Effector CD4-positive, alpha-beta T cell (primary cell): ENCODE measurements around the gene DSE.

Experiments
- DNase-seq: peaks from one replicate; pipeline ENCODE4 v3.0.0-alpha.2; 2020

Gene DSE

DNA sequence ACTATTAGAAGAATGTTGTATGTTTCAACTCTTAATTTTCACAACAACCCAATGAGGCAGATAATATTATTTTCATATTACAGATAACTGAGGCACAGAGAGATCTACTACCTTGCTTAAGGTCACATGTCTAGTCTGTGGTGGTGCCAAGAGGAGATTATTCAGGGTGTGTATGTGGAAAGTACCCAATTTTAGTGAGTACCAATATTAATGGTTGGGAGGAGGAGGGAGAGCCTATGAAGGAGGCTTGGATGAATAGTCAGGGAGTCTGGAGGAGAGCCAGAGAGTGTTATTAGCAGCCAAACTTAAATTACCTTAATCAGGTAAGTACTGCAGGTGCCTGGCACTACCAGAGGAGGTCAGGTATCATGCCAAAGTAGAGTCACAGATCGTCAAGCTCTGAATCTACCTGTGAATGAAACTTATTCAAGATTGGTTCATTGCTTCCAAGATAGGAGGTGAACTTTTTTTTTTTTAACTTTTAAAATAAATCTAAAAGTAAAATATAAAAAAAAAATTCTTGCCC lies 79.5 kb downstream of the DSE start:
- DNase-seq = no peak

DNA sequence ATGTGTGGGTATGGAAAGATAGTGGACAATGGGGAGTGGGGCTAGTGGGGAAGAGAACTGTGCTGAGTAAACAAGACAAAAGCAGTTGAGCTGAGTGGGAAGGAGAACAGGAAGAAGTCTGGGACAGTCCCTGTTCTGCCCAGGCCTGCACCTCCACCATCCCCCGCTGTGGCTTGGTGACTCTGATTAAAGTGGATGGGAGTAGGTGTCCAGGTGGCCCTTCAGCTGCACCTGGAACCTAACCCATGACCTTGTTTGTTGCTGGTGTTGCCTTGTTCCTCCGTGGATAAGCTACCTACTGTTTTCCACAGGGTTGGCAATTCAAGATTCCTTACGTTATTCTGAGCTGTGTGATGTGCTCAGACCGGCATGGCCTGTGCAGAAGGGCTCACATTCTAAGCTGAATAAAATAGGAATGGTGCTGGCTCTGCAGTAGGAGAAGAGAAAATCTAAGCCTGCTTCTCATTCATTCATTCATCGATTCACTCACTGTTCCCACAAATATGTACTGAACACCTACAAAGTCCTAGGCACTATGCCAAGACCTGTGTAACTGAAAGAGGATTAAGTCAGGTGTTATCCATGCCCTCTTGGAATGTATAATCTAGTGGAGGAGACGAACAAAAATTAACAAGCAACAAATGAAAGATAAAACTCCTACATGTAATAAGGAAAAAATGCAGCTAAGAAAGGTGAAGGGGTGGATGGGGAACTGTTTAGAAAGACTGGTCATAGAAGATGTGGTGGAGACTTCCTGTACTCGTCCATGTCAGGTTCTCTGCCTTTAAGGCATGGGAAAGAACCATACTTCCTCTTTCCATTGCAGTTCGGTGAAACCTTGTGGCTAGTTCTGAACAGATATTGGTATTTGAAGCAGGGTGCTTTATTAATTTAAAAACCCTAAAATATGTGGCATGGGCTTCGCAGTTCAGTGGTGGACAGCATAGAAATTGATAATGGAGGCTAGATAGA lies 80.3 kb downstream of the DSE start:
- DNase-seq = no peak

DNA sequence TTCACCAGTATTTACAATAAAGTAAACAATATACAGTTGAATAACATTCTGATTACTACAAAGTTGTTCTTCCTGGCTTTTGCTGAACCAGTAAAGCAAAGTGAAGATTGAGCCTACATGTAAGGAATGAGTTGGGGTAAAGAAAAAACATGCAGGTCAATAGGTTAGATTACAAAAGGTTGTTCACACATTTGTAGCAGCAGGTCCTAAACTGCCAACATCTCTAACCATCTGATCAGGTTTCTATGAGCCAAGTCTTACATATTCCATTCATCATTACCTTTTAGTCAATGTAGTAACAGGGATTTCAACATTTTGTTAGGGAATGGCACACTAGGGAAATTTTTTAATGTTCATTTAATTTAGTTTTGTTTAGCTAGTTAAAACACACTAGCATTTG lies 81.2 kb downstream of the DSE start:
- no peak for DNase-seq

DNA sequence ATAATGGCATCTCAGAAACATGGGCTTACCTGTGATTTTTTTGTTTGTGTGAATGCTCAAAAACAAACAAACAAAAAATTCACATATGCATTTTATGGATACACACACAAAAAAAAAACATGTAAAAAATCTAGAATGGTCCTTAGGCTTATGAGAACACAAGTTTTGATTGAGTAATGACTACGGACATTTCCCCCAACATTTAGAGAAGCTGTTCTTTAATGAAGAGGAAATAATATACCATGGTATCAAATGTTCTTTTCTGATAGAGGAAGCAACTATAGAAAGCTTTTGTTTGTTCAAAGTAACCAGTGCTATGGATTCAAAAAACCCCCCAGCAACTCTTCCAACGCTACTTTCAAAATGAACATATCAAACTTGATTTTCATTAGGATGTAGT lies 81.8 kb downstream of the DSE start:
- DNase-seq = no peak

DNA sequence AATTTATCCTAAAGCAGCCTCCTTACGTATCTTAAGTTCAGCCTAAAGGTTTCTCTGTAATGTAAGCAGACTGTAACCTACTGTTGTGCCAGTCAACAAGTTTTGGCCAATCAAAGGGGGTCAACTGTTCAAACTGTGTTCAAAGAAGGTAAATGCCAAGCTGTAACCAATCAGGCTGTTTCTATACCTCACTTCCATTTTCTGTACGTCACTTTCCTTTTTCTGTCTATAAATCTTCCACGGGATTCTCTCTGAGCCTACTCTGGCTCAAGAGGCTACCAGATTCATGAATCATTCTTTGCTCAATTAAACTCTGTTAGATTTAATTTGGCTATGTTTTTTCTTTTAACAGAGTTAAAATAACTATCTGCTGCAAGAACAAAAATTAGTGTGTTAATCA lies 85.4 kb downstream of the DSE start:
- DNase-seq = no peak

DNA sequence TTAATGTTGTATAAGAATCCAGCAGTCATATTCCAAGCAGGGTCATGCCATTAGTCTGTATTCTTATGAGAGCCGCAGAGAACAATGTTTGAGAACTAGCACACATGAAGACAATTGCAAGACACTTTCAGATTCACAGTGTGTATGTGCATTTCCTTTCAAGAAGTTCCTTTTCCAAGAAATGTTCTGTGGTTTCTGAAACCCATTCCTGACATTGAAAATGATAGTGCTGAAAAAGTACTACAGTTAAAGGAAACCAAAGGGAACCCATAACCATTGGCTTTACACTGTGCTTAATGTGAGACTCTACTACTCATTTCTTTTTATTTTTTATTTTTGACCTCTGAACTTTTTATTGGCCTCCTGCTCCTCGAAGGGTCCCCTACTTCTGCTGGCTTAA lies 86.2 kb downstream of the DSE start:
- DNase-seq = no peak

DNA sequence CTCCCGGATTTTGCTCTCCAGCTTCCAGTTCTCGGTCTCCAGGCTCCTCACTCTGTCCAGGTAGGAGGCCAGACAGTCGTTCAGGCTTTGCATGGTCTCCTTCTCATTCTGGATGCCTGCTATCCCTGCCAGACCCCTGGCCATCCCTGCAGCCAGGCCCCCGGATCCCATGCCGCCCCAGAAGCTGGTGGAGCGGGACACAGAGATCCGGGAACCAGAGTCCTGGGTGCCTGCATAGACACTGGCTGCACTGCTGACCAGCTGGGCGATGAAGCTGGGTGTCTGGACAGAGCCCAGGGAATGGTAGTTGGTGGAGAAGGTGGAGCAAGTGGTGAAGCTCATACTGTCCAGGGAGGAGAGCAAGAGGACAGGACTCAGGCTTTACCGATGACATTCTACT lies 87.5 kb downstream of the DSE start:
- no peak for DNase-seq

DNA sequence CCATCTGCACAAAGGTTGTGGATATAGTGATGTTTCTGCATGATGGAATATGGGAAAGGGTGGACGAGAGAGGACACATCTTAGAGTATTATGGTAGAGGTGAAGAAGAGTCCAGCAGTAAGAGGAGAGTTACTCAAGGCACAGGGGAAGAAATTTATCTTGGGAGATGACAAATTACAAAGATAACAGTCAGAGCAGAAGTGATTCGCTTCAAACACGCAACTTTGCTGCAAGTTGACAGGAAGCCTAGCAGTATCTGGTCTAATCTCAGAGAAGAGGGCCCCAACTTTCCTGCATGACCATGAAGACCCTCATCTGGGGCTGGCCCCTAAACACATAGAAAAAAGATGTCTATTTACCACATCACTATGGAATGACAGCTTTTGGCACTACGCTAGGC lies 89.2 kb downstream of the DSE start:
- DNase-seq = no peak

DNA sequence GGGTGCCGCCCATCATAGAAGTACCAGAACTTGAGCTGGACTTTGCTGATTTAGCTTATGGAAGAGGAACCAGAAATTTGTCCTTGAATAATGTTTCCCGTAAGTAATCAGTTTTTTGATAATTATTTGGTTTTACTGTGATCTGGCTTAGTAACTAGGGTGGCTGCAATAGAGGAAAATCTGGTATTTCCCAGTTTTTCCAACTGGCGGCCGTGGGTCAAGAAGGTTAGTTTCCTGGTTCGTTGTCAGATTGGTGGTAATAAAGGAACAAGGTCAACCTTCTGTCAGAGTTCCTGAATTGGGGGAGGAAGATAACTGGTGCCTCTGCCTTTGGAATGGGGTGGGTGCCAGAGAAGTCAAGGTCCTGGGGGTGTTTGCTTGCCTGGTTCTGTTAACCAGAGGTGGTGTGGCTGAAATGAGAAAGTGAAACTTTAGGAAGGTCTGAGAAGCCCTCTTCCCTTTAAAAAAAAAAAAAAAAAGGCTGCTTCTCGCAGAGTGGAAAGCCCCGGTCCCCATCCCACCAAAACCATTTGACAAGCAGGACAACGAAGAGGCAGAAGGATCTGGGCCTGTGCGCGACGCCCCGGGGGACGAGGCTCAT lies 90.7 kb downstream of the DSE start, which contains the start of gene CALHM6:
TSS of gene CALHM6 (plus strand) at position 45 of the 601 bp plus-strand sequence. CDS start at position 600, 555 bp downstream.
- DNase-seq = no peak

DNA sequence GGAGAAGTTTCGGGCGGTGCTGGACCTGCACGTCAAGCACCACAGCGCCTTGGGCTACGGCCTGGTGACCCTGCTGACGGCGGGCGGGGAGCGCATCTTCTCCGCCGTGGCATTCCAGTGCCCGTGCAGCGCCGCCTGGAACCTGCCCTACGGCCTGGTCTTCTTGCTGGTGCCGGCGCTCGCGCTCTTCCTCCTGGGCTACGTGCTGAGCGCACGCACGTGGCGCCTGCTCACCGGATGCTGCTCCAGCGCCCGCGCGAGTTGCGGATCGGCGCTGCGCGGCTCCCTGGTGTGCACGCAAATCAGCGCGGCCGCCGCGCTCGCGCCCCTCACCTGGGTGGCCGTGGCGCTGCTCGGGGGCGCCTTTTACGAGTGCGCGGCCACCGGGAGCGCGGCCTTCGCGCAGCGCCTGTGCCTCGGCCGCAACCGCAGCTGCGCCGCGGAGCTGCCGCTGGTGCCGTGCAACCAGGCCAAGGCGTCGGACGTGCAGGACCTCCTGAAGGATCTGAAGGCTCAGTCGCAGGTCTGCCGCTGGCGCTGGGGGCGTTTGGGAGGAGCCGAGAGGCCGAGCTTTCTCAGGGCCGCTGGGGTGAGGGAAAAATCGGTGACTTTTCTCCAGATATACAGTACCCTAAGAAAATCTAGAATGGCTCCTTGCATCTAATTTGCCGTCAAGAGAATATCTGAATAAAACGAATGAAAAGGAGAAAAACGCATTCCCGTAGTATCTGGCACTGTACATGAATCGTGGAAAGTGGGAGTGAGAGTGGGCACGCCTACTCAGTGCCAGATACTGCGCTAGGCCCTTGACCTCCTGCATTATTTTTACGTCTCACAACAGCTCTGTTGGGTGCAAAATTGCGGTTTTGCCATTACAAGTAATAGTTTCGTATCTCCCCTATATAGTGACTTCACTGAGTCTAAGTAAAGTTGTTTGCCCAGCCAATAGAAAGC lies 91.5 kb downstream of the DSE start:
- no peak for DNase-seq

DNA sequence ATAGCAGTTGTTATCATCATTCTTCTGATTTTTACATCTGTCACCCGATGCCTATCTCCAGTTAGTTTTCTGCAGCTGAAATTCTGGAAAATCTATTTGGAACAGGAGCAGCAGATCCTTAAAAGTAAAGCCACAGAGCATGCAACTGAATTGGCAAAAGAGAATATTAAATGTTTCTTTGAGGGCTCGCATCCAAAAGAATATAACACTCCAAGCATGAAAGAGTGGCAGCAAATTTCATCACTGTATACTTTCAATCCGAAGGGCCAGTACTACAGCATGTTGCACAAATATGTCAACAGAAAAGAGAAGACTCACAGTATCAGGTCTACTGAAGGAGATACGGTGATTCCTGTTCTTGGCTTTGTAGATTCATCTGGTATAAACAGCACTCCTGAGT lies 92.6 kb downstream of the DSE start:
- no peak for DNase-seq

DNA sequence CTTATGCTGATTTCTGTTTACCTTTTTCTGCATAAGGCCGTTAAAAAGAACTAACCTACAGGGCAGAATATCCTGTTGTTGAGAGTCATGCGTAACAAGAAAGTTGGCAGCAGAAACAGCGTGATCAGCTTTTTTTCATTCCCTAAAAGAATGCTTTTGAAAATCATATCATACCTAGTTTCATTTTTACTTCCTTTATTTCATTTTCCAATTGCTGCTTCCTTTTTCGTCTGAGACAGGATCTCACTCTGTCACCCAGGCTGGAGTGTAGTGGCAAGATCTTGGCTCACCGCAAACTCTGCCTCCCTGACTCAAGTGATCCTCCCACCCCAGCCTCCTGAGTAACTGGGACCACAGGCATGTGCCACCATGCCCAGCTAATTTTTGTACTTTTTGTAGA lies 94.5 kb downstream of the DSE start:
- no peak for DNase-seq

DNA sequence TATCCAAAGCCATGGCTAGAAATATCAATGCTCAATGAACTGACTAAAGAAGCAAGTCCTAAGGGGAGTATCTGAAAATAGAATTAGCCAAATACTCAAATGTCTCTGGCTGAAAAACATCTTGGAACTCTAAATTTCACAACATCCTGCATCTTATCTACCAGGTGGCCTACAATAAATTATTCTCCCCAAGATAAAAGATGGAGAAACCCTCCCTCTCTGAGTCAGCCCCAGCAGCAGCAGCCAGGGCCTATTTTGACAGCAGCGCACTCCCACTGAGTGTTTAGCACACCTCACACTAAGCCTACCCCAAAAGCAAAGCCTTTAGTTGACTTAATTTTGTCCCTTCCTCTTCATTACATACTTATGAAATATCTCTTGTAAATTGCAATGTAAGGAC lies 96.3 kb downstream of the DSE start:
- DNase-seq = no peak

DNA sequence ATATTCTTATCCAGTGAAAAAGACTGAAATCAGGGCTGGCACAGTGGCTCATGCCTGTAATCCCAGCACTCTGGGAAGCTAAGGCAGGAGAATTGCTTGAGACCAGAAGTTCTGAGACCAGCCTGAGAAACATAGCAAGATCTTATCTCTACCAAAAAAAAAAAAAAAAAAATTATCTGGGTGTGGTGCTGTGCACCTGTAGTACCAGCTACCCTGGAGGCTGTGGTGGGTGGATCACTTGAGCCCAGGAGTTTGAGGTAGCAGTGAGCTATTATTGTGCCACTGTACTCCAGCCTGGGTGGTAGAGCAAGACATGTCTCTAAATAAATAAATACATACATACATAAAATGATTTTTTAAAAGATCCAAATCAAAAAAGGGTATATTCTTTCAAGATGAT lies 96.8 kb downstream of the DSE start:
- DNase-seq = no peak

DNA sequence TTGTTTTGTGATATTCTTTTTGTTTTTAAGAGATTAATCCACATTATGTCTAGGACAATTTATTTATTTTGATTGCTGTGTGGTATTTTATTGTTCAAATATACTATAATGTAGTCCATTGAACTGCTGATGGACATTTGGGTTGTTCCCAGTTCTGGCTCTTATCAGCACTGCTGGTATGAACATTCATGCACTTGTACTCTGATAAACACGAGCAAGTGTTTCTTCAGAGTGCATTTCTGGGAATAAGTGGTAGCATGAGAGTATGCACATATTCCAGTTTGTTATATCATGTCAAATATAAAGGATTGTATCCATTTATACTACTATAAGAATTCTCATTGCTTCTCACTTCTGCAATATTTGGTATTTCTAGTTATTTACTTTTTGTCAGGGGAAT lies 97.5 kb downstream of the DSE start:
- DNase-seq = no peak

DNA sequence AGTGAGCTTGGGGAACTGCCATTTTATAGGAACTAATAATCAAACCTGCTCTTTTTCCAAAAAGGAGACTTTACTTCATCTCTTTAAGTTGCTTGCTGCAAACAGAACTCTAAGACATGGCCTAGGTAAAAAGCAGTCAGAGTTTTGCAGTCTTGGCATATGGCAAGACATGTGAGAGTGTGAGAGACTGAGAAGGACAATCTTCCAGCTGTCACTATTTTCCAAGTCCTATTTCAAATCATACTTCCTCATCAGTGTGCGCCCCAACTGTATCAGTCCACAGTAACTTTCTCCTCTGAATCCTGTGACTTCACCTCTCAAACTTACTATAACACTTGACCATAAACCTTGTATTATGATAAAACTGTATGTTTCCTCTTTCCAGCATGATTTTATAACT lies 100.8 kb downstream of the DSE start:
- no peak for DNase-seq

DNA sequence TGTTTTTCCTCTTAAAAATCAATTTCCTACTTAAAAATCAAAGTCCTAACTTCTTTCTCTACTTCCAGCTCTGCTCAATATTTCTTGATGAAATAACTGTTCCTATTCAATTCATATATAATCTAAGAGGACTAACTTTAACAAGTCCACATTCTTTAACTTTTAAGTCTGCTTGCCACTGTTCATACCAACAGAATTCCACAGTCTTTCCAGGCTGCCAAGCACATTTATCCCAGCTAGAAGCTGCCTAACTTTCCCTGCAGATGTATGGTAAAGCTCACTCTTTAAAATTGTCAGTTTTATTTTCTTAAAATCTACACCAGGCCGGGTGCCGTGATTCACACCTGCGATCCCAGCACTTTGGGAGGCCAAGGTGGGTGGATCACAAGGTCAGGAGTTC lies 102.0 kb downstream of the DSE start:
- no peak for DNase-seq

DNA sequence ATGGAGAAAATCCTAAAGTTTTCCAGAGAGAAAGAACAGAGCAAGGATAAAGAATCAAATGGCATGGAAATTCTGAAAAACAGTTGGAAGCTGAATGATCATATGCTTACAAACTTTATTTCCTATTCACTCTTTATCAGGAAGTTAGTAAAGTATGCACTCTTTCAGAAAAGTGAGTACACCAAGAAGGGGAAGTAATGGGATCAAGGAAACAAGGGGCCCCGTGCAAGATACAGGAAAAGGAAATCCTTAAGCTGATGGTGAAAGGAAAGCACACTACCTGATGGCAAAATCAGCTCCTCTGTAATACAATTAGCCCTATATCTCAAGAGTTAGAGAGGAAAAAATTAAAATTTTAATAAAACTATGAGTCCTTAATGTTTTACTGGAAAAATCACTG lies 104.4 kb downstream of the DSE start:
- DNase-seq = no peak

DNA sequence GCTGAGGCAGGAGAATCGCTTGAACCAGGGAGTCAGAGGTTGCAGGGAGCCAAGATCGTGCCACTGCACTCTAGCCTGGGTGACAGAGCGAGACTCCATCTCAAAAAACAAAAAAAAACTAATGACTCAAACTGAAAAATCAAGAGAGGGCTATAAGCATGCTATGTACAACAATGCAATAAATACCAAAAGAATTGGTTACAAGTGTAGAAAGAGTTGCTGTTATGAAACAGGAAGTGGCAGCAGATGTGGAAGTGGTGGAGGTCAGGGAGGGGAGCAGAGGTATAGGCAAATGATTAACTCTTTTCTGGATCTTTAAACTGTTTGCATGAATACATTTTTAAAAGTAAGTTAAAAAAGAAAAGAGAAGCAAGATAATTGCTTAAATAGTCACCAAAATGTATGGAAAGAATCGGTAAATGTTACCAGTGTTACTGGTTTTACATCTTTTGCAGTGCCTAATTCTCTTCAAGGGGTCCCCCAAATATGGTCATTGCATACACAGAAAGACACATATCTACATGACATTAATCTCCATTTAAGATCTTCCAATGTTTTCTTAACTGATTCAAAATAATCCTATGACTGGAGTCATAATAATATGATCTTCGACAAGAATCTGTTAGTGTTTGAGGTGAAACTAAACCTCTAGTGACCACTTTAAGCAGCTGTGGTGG lies 105.4 kb downstream of the DSE start:
- DNase-seq = no peak

DNA sequence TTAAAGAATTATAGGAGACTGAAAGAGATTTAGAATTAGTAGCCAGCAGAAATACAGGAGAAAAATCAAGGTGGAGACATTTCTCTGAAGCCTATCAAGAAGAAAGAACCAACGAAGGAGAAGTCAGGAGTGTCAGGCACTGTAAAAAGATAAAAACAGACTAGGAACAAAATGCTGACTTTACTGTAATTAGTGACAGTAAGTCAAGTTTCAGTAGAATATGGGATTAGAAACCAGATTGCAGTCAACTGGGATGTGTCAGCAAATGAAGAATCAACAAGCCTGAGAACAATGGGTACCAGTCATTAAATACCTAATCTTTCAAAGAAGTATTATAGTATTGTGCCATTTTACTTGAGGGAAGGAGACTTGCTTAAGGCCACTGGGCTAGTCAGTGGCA lies 112.0 kb downstream of the DSE start:
- DNase-seq = no peak

DNA sequence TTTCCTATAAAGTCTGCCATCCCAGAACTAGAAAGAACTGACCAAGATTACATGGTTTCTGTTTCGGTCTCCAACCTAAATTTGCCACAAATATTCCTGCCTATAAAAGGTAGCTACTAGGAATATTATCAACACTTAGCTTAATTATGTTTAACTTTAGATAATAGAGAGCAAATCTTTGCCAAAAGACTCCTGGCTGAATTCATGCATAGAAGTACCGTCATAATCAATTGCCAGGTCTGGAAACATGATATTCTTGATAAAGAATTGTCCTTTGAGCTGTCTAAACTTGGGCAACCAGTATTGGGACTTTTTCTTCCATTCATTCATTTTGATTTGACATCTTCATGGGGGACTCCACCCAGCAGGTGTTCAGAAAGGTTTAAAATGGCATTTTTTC lies 112.9 kb downstream of the DSE start:
- no peak for DNase-seq

DNA sequence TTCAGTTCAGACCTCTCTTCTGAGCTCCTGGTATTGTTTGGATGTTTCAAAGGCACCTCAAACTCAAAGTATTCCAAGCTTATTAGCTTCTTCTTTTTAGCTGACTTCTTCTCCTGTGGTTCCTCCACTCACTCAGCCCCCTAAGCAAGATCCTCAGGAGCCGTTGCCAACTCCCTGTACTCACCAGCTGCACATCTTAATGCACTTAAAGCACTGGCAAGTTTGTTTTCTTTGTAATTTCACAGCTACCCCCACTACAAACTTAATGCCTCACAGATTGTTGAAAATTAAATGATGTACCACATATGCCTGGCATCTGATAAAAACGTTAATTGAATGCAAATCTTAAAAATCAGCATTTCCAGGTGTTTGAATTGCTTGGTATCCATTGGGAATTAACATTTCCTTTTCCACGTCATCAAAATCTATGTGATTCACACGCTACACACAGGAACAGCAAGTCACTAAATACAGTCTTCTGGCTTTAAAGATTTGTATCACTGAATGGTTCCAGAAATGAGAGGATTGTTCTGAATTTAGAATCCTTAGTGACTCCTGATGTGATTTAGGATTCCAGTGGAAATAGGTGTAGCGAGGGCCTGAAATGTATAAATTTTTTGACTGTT lies 114.9 kb downstream of the DSE start:
- DNase-seq = no peak
